ENCODE results near the gene CDH13. TPM values are rescaled to one million over a fixed set of nuclear protein-coding genes. Genes with fewer than 3 reads are reported as not detected.

Gene CDH13
- total and polyA plus RNA-seq, 2 experiments from 2014 or later = 1.6 to 4.4 TPM

DNA sequence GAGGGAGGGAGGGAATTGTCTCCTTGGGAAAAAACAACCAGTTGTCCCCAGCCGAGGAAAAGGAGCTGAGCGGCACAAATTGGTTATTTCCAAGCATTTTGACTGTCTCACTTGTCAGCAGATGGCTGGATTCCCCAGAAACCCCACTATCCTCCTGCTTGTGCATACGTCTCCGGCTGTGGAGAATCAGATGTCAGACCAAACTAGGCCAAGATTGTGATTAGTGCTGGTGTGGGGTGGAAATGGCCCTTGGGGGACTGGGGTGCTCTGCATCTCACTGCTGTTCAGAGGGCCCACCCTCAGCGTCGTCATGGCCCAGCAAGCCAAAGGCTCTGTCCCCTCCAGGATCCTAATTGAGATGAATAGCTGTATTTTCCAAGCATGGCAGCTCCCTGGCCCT lies 1049.3 kb downstream of the CDH13 start:
- Mint-ChIP-seq H3K27me3 (ENCODE audit: insufficient read depth, low read depth, poor library complexity) (peaks cover 8% of the 10 kb centered on the region), H3K27ac (no peak overlapping the region), H3K9me3 (peaks cover 15% of the 10 kb centered on the region), H3K36me3 (ENCODE audit: low read depth) (peaks cover 7% of the 10 kb centered on the region; the same call in 2 of the 3 replicates), H3K4me1 (peaks cover 6% of the 10 kb centered on the region; the same call in 2 of the 3 replicates), H3K4me3 (no peak overlapping the region)
- H3K79me2 ChIP-seq (replicated peaks; ENCODE audit: insufficient read depth) = no peaks in the 10 kb centered on the region
- H3K27ac ChIP-seq (ENCODE audit: low read depth) = no peak overlapping the region
- H3K4me2 ChIP-seq = no peak overlapping the region
- no peak for TF ChIP-seq ZNF114 (CRISPR knock-in tag; IDR thresholded peaks at IDR 0.05)
- TF ChIP-seq, protein P1, sequence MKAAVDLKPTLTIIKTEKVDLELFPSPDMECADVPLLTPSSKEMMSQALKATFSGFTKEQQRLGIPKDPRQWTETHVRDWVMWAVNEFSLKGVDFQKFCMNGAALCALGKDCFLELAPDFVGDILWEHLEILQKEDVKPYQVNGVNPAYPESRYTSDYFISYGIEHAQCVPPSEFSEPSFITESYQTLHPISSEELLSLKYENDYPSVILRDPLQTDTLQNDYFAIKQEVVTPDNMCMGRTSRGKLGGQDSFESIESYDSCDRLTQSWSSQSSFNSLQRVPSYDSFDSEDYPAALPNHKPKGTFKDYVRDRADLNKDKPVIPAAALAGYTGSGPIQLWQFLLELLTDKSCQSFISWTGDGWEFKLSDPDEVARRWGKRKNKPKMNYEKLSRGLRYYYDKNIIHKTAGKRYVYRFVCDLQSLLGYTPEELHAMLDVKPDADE (IDR thresholded peaks at IDR 0.05) = no peak
- TF ChIP-seq, protein P2, sequence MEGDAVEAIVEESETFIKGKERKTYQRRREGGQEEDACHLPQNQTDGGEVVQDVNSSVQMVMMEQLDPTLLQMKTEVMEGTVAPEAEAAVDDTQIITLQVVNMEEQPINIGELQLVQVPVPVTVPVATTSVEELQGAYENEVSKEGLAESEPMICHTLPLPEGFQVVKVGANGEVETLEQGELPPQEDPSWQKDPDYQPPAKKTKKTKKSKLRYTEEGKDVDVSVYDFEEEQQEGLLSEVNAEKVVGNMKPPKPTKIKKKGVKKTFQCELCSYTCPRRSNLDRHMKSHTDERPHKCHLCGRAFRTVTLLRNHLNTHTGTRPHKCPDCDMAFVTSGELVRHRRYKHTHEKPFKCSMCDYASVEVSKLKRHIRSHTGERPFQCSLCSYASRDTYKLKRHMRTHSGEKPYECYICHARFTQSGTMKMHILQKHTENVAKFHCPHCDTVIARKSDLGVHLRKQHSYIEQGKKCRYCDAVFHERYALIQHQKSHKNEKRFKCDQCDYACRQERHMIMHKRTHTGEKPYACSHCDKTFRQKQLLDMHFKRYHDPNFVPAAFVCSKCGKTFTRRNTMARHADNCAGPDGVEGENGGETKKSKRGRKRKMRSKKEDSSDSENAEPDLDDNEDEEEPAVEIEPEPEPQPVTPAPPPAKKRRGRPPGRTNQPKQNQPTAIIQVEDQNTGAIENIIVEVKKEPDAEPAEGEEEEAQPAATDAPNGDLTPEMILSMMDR (conservative IDR thresholded peaks at IDR 0.05; ENCODE audit: low read depth in 2 of 2) = no peak
- TF ChIP-seq POLR2AphosphoS5 (IDR thresholded peaks at IDR 0.05; ENCODE audit: low read depth) = no peak
- no peak for TF ChIP-seq CREB1 (CRISPR knock-in tag; IDR thresholded peaks at IDR 0.05; ENCODE audit: low read depth)
- TF ChIP-seq NANOG (IDR thresholded peaks at IDR 0.05; ENCODE audit: borderline replicate concordance) = no peak
- TF ChIP-seq EZH2phosphoT487 (IDR thresholded peaks at IDR 0.05; ENCODE audit: unreplicated experiment) = no peak
- no peak for TF ChIP-seq ZNF331 (CRISPR knock-in tag; IDR thresholded peaks at IDR 0.05; ENCODE audit: low read depth)
- TF ChIP-seq EZH2 (IDR thresholded peaks at IDR 0.05; ENCODE audit: low read depth, unreplicated experiment) = no peak
- TF ChIP-seq ZNF462 (CRISPR knock-in tag; IDR thresholded peaks at IDR 0.05) = no peak
- no peak for TF ChIP-seq REST (IDR thresholded peaks at IDR 0.05; ENCODE audit: unreplicated experiment)
- TF ChIP-seq STAT1 (IDR thresholded peaks at IDR 0.05; ENCODE audit: unreplicated experiment) = no peak
- TF ChIP-seq JUNB (IDR thresholded peaks at IDR 0.05; ENCODE audit: unreplicated experiment) = no peak
- no peaks in the 10 kb centered on the region for H3K4me1 ChIP-seq (ENCODE audit: insufficient read depth)
- no peaks in the 10 kb centered on the region for H3F3A ChIP-seq (replicated peaks; ENCODE audit: low read depth)
- no peaks in the 10 kb centered on the region for H4K20me1 ChIP-seq (replicated peaks; ENCODE audit: insufficient read depth)
- no peaks in the 10 kb centered on the region for H3K27me3 ChIP-seq (ENCODE audit: insufficient read depth)
- DNase-seq (ENCODE audit: low spot score) (no peak), ATAC-seq (no peak)
- H2AFZ ChIP-seq = no peak overlapping the region
- 0 out of 2 replicates have a peak, but pooled peaks cover 12% of the 10 kb centered on the region for H3K9me2 ChIP-seq (ENCODE audit: insufficient read depth)
- H3K4me3 ChIP-seq = no peak overlapping the region
- H3K36me3 ChIP-seq (ENCODE audit: insufficient read depth) = no peaks in the 10 kb centered on the region

All from GM23338 (cell line).